CD14-positive monocyte (primary cell): ENCODE measurements around the gene ABI3. TPM values are rescaled to one million over a fixed set of nuclear protein-coding genes. Genes with fewer than 3 reads are reported as not detected.

Experiments used
- DNase-seq, 3 donors: peaks; one replicate each; pipeline ENCODE4 v3.0.0-alpha.2; 2011 to 2022
- H2AFZ ChIP-seq: 2 replicates; pipeline ENCODE4 v1.6.0; 2012; ENCODE audit warnings: mild to moderate bottlenecking, low read depth, low read length, inconsistent platforms; ENCODE audit not compliant: insufficient read depth, poor library complexity, severe bottlenecking
- H3K27ac ChIP-seq, 2 donors: 1 replicate in 1 of 2; 2 replicates in 1 of 2; pipeline ENCODE4 v1.5.1; 2012 to 2013; ENCODE audit warnings: low read length in 2 of 2, control low read depth in 1 of 2, inconsistent platforms in 1 of 2, low read depth in 1 of 2, mild to moderate bottlenecking in 1 of 2
- H3K27me3 ChIP-seq, 2 donors: one replicate each; pipeline versions ENCODE4 v1.6.0 to v1.6.1; 2011 to 2013; ENCODE audit warnings: low read length in 2 of 2; ENCODE audit not compliant: control insufficient read depth in 2 of 2, insufficient read depth in 2 of 2
- H3K36me3 ChIP-seq, 2 donors: replicated peaks in 1 of 2; 1 replicate in 1 of 2; 2 replicates in 1 of 2; pipeline versions ENCODE4 v1.5.1 to v1.6.1; 2012 to 2013; ENCODE audit warnings: low read length in 2 of 2, control low read depth in 1 of 2, inconsistent platforms in 1 of 2, mild to moderate bottlenecking in 1 of 2; ENCODE audit not compliant: insufficient read depth in 2 of 2, control insufficient read depth in 1 of 2
- H3K4me1 ChIP-seq, 2 donors: 1 replicate in 1 of 2; 2 replicates in 1 of 2; pipeline versions ENCODE4 v1.5.1 to v1.6.1; 2012 to 2013; ENCODE audit warnings: low read length in 2 of 2, control low read depth in 1 of 2, inconsistent platforms in 1 of 2, mild to moderate bottlenecking in 1 of 2, moderate library complexity in 1 of 2; ENCODE audit not compliant: insufficient read depth in 2 of 2, control insufficient read depth in 1 of 2
- H3K4me2 ChIP-seq: replicated peaks from 2 replicates; pipeline ENCODE3; 2012; ENCODE audit warnings: low read length, moderate library complexity, mild to moderate bottlenecking; ENCODE audit not compliant: poor library complexity, severe bottlenecking; ENCODE audit errors: extremely low read depth
- H3K4me3 ChIP-seq, 3 experiments: fragments of 200-600 bp in 1 of 3; sonication (generic) in 1 of 3; replicated peaks in 1 of 3; 1 replicate in 2 of 3; 2 replicates in 1 of 3; pipeline ENCODE4 v1.5.1; 2011 to 2013; ENCODE audit warnings: low read length in 3 of 3, mild to moderate bottlenecking in 3 of 3, control low read depth in 2 of 3, low read depth in 2 of 3, inconsistent platforms in 1 of 3, moderate library complexity in 1 of 3
- H3K79me2 ChIP-seq: 2 replicates; pipeline ENCODE4 v1.6.0; 2012; ENCODE audit warnings: mild to moderate bottlenecking, control low read depth, inconsistent platforms, low read length, moderate library complexity; ENCODE audit not compliant: insufficient read depth
- H3K9ac ChIP-seq: 2 replicates; pipeline ENCODE4 v1.6.0; 2017; ENCODE audit warnings: low read length, mild to moderate bottlenecking; ENCODE audit not compliant: insufficient read depth, poor library complexity, severe bottlenecking
- H3K9me3 ChIP-seq, 2 donors: replicated peaks in 1 of 2; 1 replicate in 1 of 2; 2 replicates in 1 of 2; pipeline versions ENCODE4 v1.5.1 to v1.6.1; 2012 to 2013; ENCODE audit warnings: low read length in 2 of 2, control low read depth in 1 of 2; ENCODE audit not compliant: control insufficient read depth in 1 of 2, insufficient read depth in 1 of 2
- H4K20me1 ChIP-seq: 2 replicates; pipeline ENCODE4 v1.6.0; 2012; ENCODE audit warnings: mild to moderate bottlenecking, low read length, control low read depth, moderate library complexity; ENCODE audit not compliant: insufficient read depth
- H3K27ac Mint-ChIP-seq, 7 donors: one replicate each; pipeline ENCODE4 v1.8.0; 2020; ENCODE audit warnings: mild to moderate bottlenecking in 7 of 7, mixed read lengths in 7 of 7, moderate library complexity in 6 of 7, inconsistent platforms in 2 of 7
- H3K27me3 Mint-ChIP-seq, 3 donors: one replicate each; pipeline ENCODE4 v1.8.0; 2021 to 2022; ENCODE audit warnings: low read depth in 3 of 3, mild to moderate bottlenecking in 3 of 3, mixed read lengths in 3 of 3, moderate library complexity in 3 of 3, inconsistent platforms in 1 of 3
- H3K36me3 Mint-ChIP-seq, 2 donors: one replicate each; pipeline ENCODE4 v1.8.0; 2020; ENCODE audit warnings: mixed read lengths in 2 of 2, inconsistent platforms in 1 of 2, mild to moderate bottlenecking in 1 of 2
- H3K4me1 Mint-ChIP-seq: one replicate; pipeline ENCODE4 v1.8.0; 2020; ENCODE audit warnings: mild to moderate bottlenecking, mixed read lengths
- H3K4me3 Mint-ChIP-seq, 2 donors: one replicate each; pipeline ENCODE4 v1.8.0; 2020; ENCODE audit warnings: mild to moderate bottlenecking in 2 of 2, mixed read lengths in 2 of 2, moderate library complexity in 1 of 2
- H3K9me3 Mint-ChIP-seq, 7 donors: one replicate each; pipeline ENCODE4 v1.8.0; 2020 to 2022; ENCODE audit warnings: mixed read lengths in 7 of 7, mild to moderate bottlenecking in 6 of 7, moderate library complexity in 6 of 7, inconsistent platforms in 2 of 7
- CTCF ChIP-seq: fragments of 200-600 bp; IDR thresholded peaks from one replicate; pipeline ENCODE4 v1.8.0; 2022; ENCODE audit warnings: antibody characterized with exemption, mild to moderate bottlenecking
- WGBS: methylation state at CpG from one replicate; pipeline ENCODE4 v1.1.5; 2013; ENCODE audit warnings: missing lambda C conversion rate; ENCODE audit not compliant: insufficient coverage; 5-methylcytosine and 5-hydroxymethylcytosine counted together
- intact Hi-C, 2 donors: fragments of 100-400 bp; cut with micrococcal nuclease; formaldehyde crosslinking; loops; one replicate each; pipeline versions ENCODE4 v1.15.0 to v1.15.1; 2023
- polyA plus RNA-seq, 3 donors: library from polyadenylated mRNA; depleted of rRNA in 1 of 3; unstranded in 2 of 3; stranded (reverse) in 1 of 3; fragments of 300-500 nt in 2 of 3; fragments of >200 nt in 1 of 3; fragmentation: Illumina TruSeq in 2 of 3; gene quantifications; 1 replicate in 2 of 3; 2 replicates in 1 of 3; pipeline ENCODE4 v1.2.3, GENCODE V29; 2012 to 2021

Gene ABI3
- polyA plus RNA-seq, 3 donors = 43.2 to 90.6 (median 73.2) TPM

DNA sequence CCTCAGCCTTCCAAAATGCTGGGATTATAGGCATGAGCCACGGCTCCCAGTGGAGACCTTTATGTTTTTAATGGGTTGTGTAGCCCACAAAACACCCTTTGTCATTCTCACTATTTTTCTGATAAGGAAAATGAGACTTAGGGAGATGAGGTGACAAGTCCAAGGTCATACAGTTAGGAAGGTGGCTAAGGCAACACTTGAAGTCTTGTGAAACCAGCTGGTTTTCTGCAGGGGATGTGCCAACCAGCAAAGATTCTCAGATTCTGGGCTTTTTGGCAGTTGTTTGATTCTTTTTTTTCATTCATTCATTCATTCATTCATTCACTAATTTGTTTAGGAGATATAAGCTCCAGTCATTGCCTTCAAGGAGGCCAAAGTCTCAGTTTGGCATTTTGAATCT is 30.1 kb downstream of the ABI3 start:
- Histone ChIP-seq H3K4me2 (no peak overlapping the region), H3K4me3 (no peak overlapping the region), H3K27me3 (no peaks in the 10 kb centered on the region), H4K20me1 (no peaks in the 10 kb centered on the region), H3K79me2 (no peaks in the 10 kb centered on the region), H3K27ac (no peak overlapping the region), H3K4me1 (peaks cover 10 to 16% of the 10 kb centered on the region in 2 donors), H3K9me3 (no peaks in the 10 kb centered on the region), H3K36me3 (no peaks in the 10 kb centered on the region), H3K9ac (no peak overlapping the region), H2AFZ (no peak overlapping the region)
- peaks cover 15% of the 10 kb centered on the region for H3K4me1 Mint-ChIP-seq
- no peaks in the 10 kb centered on the region for H3K36me3 Mint-ChIP-seq
- peaks cover 2 to 10% (median 5%) of the 10 kb centered on the region in 3 donors for H3K27me3 Mint-ChIP-seq
- DNase-seq = no peak
- intact Hi-C loops = no loop called here
- peaks cover 0 to 2% (median 0%) of the 10 kb centered on the region in 7 donors for H3K9me3 Mint-ChIP-seq
- no peak overlapping the region for H3K27ac Mint-ChIP-seq
- no peak overlapping the region for H3K4me3 Mint-ChIP-seq
- TF ChIP-seq CTCF = no peak
- WGBS = no CpG with 5 or more reads among the region's 1 CpG

DNA sequence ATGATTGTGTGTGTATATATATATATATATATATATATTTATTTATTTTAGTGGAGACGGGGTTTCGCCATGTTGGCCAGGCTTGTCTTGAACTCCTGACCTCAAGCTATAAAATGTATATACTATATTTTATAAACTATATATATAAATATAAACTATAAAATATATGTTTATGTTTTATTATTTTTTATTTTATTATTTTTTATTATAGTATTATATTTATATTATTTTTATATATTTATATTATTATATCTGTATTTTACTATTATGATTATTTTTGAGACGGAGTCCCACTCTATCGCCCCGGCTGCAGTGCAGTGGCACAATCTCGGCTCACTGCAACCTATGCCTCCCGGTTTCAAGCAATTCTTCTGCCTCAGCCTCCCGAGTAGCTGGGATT is 30.5 kb downstream of the ABI3 start:
- H3K4me3 Mint-ChIP-seq = no peak overlapping the region
- intact Hi-C loops = no loop called here
- no peak overlapping the region for H3K9ac ChIP-seq
- no peaks in the 10 kb centered on the region for H3K9me3 ChIP-seq
- H2AFZ ChIP-seq = no peak overlapping the region
- H4K20me1 ChIP-seq = no peaks in the 10 kb centered on the region
- peaks cover 10% of the 10 kb centered on the region for H3K4me1 Mint-ChIP-seq
- DNase-seq = no peak
- H3K27ac ChIP-seq = no peak overlapping the region
- H3K27me3 Mint-ChIP-seq = peaks cover 2 to 10% (median 2%) of the 10 kb centered on the region in 3 donors
- no peaks in the 10 kb centered on the region for H3K27me3 ChIP-seq
- no peak overlapping the region for H3K27ac Mint-ChIP-seq
- no CpG with 5 or more reads among the region's 8 CpGs for WGBS
- H3K9me3 Mint-ChIP-seq = peaks cover 0 to 2% (median 0%) of the 10 kb centered on the region in 7 donors
- H3K4me3 ChIP-seq = no peak overlapping the region
- peaks cover 6 to 12% of the 10 kb centered on the region in 2 donors for H3K4me1 ChIP-seq
- no peaks in the 10 kb centered on the region for H3K36me3 ChIP-seq
- no peaks in the 10 kb centered on the region for H3K79me2 ChIP-seq
- H3K36me3 Mint-ChIP-seq = no peaks in the 10 kb centered on the region
- no peak overlapping the region for H3K4me2 ChIP-seq
- TF ChIP-seq CTCF = no peak
